Skeletal muscle tissue (tissue), 4 donors: ENCODE results near the gene MAP7D3. TPM values are rescaled to one million over a fixed set of nuclear protein-coding genes. Genes with fewer than 3 reads are reported as not detected.
"Not testable (repeated sequence)": the region's sequence is repeated elsewhere in the genome, so short reads cannot be mapped to it uniquely, and the experiment has no call there.

Experiments
- H3K27ac ChIP-seq: one replicate; pipeline ENCODE4 v1.7.0; 2013; ENCODE audit warnings: mild to moderate bottlenecking, low read depth, low read length, inconsistent platforms
- H3K27me3 ChIP-seq, 3 donors: one replicate each; pipeline ENCODE4 v1.7.0; 2013; ENCODE audit warnings: low read length in 3 of 3; ENCODE audit not compliant: control insufficient read depth in 3 of 3, insufficient read depth in 3 of 3
- H3K36me3 ChIP-seq, 3 donors: one replicate each; pipeline ENCODE4 v1.7.0; 2013; ENCODE audit warnings: low read length in 3 of 3; ENCODE audit not compliant: control insufficient read depth in 3 of 3, insufficient read depth in 3 of 3
- H3K4me1 ChIP-seq, 3 donors: one replicate each; pipeline ENCODE4 v1.7.0; 2013; ENCODE audit warnings: low read length in 3 of 3, mild to moderate bottlenecking in 3 of 3; ENCODE audit not compliant: control insufficient read depth in 3 of 3, insufficient read depth in 3 of 3
- H3K4me3 ChIP-seq, 3 donors: one replicate each; pipeline ENCODE4 v1.7.0; 2013; ENCODE audit warnings: low read length in 3 of 3
- H3K9ac ChIP-seq, 3 donors: one replicate each; pipeline ENCODE4 v1.7.0; 2013; ENCODE audit warnings: low read length in 3 of 3, mild to moderate bottlenecking in 3 of 3, moderate library complexity in 2 of 3, low read depth in 1 of 3
- H3K9me3 ChIP-seq, 3 donors: one replicate each; pipeline ENCODE4 v1.7.0; 2013; ENCODE audit warnings: low read length in 3 of 3; ENCODE audit not compliant: control insufficient read depth in 3 of 3
- total RNA-seq: library from RNA; depleted of rRNA; stranded (reverse); fragments of >200 nt; gene quantifications from one replicate; pipeline ENCODE4 v1.2.3, GENCODE V29; 2014
- donor health status: Osteomylitis.

Gene MAP7D3, protein sequence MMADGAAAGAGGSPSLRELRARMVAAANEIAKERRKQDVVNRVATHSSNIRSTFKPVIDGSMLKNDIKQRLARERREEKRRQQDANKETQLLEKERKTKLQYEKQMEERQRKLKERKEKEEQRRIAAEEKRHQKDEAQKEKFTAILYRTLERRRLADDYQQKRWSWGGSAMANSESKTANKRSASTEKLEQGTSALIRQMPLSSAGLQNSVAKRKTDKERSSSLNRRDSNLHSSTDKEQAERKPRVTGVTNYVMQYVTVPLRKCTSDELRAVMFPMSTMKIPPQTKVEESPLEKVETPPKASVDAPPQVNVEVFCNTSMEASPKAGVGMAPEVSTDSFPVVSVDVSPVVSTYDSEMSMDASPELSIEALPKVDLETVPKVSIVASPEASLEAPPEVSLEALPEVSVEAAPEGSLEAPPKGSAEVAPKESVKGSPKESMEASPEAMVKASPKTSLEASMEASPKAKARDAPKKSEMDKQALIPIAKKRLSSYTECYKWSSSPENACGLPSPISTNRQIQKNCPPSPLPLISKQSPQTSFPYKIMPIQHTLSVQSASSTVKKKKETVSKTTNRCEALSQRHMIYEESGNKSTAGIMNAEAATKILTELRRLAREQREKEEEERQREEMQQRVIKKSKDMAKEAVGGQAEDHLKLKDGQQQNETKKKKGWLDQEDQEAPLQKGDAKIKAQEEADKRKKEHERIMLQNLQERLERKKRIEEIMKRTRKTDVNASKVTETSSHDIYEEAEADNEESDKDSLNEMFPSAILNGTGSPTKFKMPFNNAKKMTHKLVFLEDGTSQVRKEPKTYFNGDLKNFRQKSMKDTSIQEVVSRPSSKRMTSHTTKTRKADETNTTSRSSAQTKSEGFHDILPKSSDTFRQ
- total RNA-seq: 6.3 TPM

DNA sequence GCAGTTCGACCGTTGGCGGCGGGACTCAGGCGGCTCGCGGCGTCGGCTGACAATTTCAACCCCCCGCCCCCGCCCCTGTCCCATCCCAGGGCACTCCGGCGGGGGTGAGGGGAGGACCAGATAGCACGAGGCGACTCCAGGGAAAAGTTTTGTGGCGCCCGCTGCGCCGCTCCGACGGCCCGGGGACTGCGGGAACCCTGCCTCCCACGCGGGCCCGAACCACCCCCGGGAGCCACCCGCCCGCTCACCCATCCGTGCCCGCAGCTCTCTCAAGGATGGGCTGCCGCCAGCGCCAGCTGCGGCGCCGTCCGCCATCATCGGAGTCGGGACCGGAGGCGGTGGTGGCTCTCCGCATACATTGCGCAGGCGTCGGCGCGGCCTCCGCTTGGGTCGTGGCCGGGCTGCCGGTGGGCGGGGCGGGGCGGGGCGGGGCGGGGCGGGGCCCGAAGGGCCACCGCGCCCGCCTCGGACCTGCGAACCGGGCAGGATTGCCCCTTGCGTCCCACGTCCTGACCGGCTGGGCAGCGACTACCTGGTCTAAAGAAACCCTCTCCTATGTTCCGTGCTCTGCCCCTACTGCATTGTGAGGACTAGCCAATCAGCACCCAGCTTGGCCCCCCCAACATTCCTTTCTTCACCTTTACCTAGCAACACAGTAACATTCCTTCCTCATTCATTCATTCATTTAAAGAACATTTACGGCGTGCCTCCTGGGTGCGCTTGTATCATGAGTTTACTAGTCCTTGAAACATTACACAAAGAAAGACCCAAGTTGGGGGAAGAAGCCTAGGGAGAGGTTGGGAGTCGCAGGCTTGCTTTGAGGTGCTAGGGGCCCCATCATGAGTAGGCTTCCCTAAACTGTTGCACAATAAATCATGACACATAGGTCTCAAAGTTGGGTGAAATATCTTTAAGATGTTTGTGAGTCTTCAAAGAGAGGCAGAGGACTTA, at the start of gene MAP7D3:
TSS of gene MAP7D3 (minus strand) at position 360 of the 951 bp plus-strand sequence. CDS start at position 318, 42 bp downstream.
- Histone ChIP-seq H3K27me3 (no peaks in the 10 kb centered on the region), H3K27ac (peak within 1 kb of the TSS; percentile 79), H3K9ac (peak within 1 kb of the TSS; percentile 38 to 75 (median 54)), H3K9me3 (no peaks in the 10 kb centered on the region), H3K4me1 (peaks cover 0 to 2% (median 0%) of the 10 kb centered on the region in 3 donors), H3K36me3 (no peaks in the 10 kb centered on the region), H3K4me3 (peak within 1 kb of the TSS; percentile 66 to 72 (median 70))

DNA sequence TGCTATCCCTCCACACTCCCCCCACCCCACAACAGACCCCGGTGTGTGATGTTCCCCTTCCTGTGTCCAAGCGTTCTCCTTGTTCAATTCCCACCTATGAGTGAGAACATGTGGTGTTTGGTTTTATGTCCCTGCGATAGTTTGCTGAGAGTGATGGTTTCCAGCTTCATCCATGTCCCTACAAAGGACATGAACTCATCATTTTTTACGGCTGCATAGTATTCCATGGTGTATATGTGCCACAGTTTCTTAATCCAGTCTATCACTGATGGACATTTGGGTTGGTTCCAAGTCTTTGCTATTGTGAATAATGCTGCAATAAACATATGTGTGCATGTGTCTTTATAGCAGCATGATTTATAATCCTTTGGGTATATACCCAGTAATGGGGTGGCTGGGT, 49.5 kb upstream of the MAP7D3 start, which contains the start of gene ADGRG4:
TSS of gene ADGRG4 (plus strand) at position 243 of the 400 bp plus-strand sequence. CDS start 7,815 bp downstream, outside the sequence.
- H3K4me3 ChIP-seq, H3K4me1 ChIP-seq, H3K9me3 ChIP-seq, H3K27me3 ChIP-seq, H3K9ac ChIP-seq, H3K36me3 ChIP-seq, H3K27ac ChIP-seq: not testable (repeated sequence)

DNA sequence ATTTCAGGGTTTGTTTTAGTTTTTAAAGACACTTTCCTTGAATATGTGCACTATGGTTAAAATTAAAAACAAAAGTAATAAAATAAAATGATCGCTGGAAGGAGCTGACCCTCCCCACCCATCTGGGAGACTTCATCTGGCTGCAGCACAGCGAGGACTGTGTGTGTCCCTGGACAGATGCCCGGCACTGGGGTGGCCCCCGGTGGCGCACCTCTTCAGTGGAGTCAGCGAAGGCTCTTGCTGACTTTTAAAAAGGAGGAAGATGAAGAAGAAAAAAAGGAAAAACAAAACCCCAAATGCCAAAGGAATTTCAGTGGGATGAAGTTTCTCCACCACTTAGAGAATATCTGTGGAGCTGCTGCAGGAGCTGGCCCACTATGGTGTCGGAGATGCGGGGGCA, 44.2 kb upstream of the MAP7D3 start:
- no peak overlapping the region for H3K9ac ChIP-seq
- H3K27me3 ChIP-seq: peaks cover 0 to 2% (median 0%) of the 10 kb centered on the region in 3 donors
- no peaks in the 10 kb centered on the region for H3K9me3 ChIP-seq
- H3K4me1 ChIP-seq: no peaks in the 10 kb centered on the region
- no peaks in the 10 kb centered on the region for H3K36me3 ChIP-seq
- no peak overlapping the region for H3K4me3 ChIP-seq
- H3K27ac ChIP-seq: no peak overlapping the region

DNA sequence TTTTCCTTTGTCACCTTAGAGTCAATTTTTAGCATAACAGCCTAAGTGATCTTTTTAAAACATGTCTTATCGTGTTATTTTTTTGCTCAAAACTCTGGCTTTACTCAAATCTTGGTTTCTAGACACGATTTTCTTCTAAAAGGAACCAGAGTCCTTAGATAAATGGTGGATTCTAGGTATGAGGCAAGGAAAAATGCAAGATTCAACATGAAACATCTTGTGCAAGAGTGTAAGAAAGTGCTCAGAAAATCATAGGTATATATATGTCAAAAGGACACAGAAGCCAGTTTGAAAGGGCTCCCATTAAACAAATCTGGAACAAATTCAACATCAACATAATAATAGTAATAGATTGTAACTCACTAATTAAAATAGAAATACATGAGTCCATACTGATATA, 41.5 kb upstream of the MAP7D3 start:
- Histone ChIP-seq H3K9me3 (no peaks in the 10 kb centered on the region), H3K4me1 (no peaks in the 10 kb centered on the region), H3K4me3 (no peak overlapping the region), H3K27me3 (peaks cover 0 to 2% (median 0%) of the 10 kb centered on the region in 3 donors), H3K9ac (no peak overlapping the region), H3K27ac (no peak overlapping the region), H3K36me3 (no peaks in the 10 kb centered on the region)

DNA sequence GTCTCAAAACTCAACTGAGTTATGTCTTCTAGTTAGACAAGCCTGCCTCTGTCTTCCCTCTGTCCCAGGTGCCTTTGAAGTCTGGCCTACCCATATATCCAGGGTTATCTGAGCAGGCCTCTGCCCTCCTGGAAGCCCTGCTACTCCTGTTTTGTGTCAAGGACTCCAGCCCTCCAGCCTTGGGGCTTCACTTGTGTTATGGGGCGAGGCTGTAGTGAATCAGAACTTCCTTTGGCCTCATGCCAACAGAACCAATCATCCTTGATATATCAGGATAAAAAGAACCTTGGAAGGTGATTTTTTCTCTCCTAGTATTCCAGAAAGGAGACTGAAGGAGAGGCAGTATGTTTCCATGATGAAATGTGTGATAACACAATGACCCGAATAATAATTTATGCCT, 40.6 kb upstream of the MAP7D3 start:
- H3K9ac ChIP-seq: no peak overlapping the region
- H3K4me1 ChIP-seq: no peaks in the 10 kb centered on the region
- H3K27ac ChIP-seq: no peak overlapping the region
- H3K36me3 ChIP-seq: no peaks in the 10 kb centered on the region
- H3K9me3 ChIP-seq: no peaks in the 10 kb centered on the region
- peaks cover 0 to 2% (median 0%) of the 10 kb centered on the region in 3 donors for H3K27me3 ChIP-seq
- H3K4me3 ChIP-seq: no peak overlapping the region

DNA sequence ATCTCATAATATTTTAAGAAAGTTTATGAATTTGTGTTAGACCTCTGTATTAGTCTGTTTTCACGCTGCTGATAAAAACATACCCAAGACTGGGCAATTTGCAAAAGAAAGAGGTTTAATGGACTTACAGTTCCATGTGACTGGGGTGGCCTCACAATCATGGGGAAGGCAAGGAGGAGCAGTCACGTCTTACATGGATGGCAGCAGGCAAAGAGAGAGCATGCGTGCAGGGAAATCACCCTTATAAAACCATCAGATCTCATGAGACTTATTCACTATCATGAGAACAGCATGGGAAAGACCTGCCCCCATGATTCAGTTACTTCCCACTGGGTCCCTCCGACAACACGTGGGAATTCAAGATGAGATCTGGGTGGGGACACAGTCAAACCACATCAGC, 35.2 kb upstream of the MAP7D3 start:
- H3K4me3 ChIP-seq, H3K27me3 ChIP-seq, H3K4me1 ChIP-seq, H3K36me3 ChIP-seq, H3K9me3 ChIP-seq, H3K9ac ChIP-seq, H3K27ac ChIP-seq: not testable (repeated sequence)

DNA sequence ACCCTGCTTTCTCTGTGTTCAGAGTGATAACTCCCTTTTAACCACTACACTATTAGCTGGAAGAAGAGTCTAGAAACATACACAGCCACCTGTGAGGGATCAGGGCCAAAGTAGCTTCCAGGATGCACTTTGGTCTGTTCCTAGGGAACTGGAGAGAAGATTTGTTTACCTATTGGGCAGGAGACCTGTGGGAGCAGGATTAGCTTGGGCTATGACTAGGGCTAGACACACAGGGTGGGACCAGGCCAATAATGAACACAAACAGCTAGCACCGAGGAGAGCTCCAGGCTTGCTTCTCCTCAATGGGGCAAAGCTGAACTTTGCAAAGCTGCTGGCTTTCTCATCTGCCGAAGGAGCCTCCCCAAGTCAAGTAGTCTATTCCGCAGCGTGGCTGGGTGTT, 24.4 kb upstream of the MAP7D3 start:
- H3K27me3 ChIP-seq: no peaks in the 10 kb centered on the region
- H3K4me1 ChIP-seq: no peaks in the 10 kb centered on the region
- H3K4me3 ChIP-seq: no peak overlapping the region
- no peaks in the 10 kb centered on the region for H3K9me3 ChIP-seq
- no peak overlapping the region for H3K27ac ChIP-seq
- no peak overlapping the region for H3K9ac ChIP-seq
- H3K36me3 ChIP-seq: no peaks in the 10 kb centered on the region

DNA sequence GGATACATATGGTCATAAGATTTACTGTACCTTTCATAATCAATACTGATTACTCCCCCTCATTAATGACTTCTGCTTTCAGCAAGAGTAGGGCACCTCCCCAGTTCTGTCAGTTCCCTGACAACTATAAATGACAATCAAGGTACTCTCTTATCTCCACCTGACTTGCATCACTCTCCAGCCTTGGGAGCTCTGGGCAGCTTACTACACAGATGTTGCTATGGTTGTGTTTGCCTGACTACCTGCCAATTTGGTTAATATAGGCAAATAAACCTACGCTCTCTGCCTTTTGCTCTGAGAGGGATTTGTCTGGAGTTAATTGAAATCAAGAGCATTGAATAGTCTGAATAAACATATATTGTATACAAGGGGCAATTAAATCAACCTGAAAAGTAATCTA, 22.8 kb upstream of the MAP7D3 start:
- Histone ChIP-seq H3K4me1 (no peaks in the 10 kb centered on the region), H3K36me3 (no peaks in the 10 kb centered on the region), H3K9me3 (no peaks in the 10 kb centered on the region), H3K27ac (no peak overlapping the region), H3K9ac (no peak overlapping the region), H3K4me3 (peak overlapping the region in 1 of 3 donors; percentile 1), H3K27me3 (no peaks in the 10 kb centered on the region)

DNA sequence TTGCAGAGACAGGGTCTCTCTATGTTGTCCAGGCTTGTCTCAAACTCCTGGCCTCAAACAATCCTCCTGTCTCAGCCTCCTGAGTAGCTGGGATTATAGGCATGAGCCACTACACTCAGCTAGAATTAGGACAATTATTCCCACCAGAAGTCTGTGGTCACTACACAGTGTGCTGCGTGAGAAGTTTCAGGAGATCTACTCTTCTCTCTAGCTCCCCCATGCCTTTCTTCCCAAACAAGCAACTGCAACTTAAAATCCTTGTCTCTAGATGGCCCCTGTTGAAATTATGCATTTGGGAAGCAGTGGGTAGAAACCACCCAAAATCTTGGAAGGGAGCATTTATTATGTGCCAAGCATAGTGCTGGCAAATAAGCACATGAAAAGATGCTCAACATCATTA, 21.1 kb upstream of the MAP7D3 start:
- Histone ChIP-seq H3K36me3 (no peaks in the 10 kb centered on the region), H3K9ac (no peak overlapping the region), H3K4me3 (no peak overlapping the region), H3K27ac (no peak overlapping the region), H3K4me1 (no peaks in the 10 kb centered on the region), H3K9me3 (no peaks in the 10 kb centered on the region), H3K27me3 (no peaks in the 10 kb centered on the region)
